ENCODE measurements around the gene KLF6. TPM values are rescaled to one million over a fixed set of nuclear protein-coding genes. Genes with fewer than 3 reads are reported as not detected.

Gene KLF6
- total and polyA plus RNA-seq, 2 donors (not counting 3 experiments of a cell fraction or from before 2014, with no cell fraction given) = 183 to 307 TPM

GRCh38 chr10:3772361-3773171 is 12.4 kb downstream of the KLF6 start:
- CTCF ChIA-PET = interaction anchor here (1.2 kb wide), 3 partner anchors 533 to 580 kb away, joined by 3 to 6 read pairs (median 5); no protein-coding TSS in a partner anchor
- POLR2A ChIA-PET = no interaction called here
- intact Hi-C loops (cut with micrococcal nuclease) = loop anchor here (1.0 kb wide), 1 partner anchor 305 kb away; no protein-coding TSS in a partner anchor

More at GRCh38 chr10:3772361-3773171, 12.4 kb downstream of the KLF6 start:
- H3K9me3 ChIP-seq (replicated peaks; ENCODE audit: control insufficient read depth, insufficient read depth, low read length) = no peaks in the 10 kb centered on the region
- H4K20me1 ChIP-seq (replicated peaks; ENCODE audit: control insufficient read depth, extremely low read depth, insufficient read depth, low read length) = no peaks in the 10 kb centered on the region
- H2AFZ ChIP-seq (ENCODE audit: low read depth, low read length) = no peak overlapping the region
- no peak overlapping the region for H3K4me3 ChIP-seq (replicated peaks in 1 of 3; ENCODE audit: insufficient read depth in 1 of 3, low read depth in 1 of 3, low read length in 3 of 3)
- H3K9ac ChIP-seq (replicated peaks; ENCODE audit: extremely low read depth, insufficient read depth, low read length) = no peak overlapping the region
- no peak overlapping the region for H3K4me2 ChIP-seq (ENCODE audit: insufficient read depth, low read length)
- H3K9me1 ChIP-seq (replicated peaks; ENCODE audit: control insufficient read depth, extremely low read depth, insufficient read depth, low read length) = no peaks in the 10 kb centered on the region
- H3K27me3 ChIP-seq (ENCODE audit: control insufficient read depth in 2 of 2, insufficient read depth in 2 of 2, low read length in 2 of 2) = no peaks in the 10 kb centered on the region
- peaks cover 18% of the 10 kb centered on the region for H3K4me1 ChIP-seq (ENCODE audit: control insufficient read depth, extremely low read depth, insufficient read depth, low read length)
- BruUV-seq (replicated peaks) = no TSS peak
- H3K79me2 ChIP-seq (ENCODE audit: control insufficient read depth, insufficient read depth, low read length) = peaks cover 2% of the 10 kb centered on the region
- FAIRE-seq (no peak), DNase-seq (ENCODE audit: low read depth, low spot score) (peak; percentile 32)
- no peak for TF ChIP-seq MYC (IDR thresholded peaks at IDR 0.05; ENCODE audit: low read depth, low read length)
- no peak for TF ChIP-seq FOS (IDR thresholded peaks at IDR 0.05; ENCODE audit: borderline replicate concordance, insufficient read depth, low read length)
- TF ChIP-seq, protein P1, sequence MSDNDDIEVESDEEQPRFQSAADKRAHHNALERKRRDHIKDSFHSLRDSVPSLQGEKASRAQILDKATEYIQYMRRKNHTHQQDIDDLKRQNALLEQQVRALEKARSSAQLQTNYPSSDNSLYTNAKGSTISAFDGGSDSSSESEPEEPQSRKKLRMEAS (IDR thresholded peaks at IDR 0.05; ENCODE audit: insufficient read depth, insufficient read length) = no peak
- no peak for TF ChIP-seq POLR2AphosphoS5 (IDR thresholded peaks at IDR 0.05; ENCODE audit: insufficient read depth, low read depth, low read length)
- TF ChIP-seq, protein P2, sequence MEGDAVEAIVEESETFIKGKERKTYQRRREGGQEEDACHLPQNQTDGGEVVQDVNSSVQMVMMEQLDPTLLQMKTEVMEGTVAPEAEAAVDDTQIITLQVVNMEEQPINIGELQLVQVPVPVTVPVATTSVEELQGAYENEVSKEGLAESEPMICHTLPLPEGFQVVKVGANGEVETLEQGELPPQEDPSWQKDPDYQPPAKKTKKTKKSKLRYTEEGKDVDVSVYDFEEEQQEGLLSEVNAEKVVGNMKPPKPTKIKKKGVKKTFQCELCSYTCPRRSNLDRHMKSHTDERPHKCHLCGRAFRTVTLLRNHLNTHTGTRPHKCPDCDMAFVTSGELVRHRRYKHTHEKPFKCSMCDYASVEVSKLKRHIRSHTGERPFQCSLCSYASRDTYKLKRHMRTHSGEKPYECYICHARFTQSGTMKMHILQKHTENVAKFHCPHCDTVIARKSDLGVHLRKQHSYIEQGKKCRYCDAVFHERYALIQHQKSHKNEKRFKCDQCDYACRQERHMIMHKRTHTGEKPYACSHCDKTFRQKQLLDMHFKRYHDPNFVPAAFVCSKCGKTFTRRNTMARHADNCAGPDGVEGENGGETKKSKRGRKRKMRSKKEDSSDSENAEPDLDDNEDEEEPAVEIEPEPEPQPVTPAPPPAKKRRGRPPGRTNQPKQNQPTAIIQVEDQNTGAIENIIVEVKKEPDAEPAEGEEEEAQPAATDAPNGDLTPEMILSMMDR (IDR thresholded peaks at IDR 0.05; ENCODE audit: extremely low read depth in 1 of 2, insufficient read depth in 1 of 2, low read depth in 1 of 2, low read length in 2 of 2) = no peak
- TF ChIP-seq POLR2A (IDR thresholded peaks at IDR 0.05; ENCODE audit: low read depth, low read length) = no peak
- TF ChIP-seq GATA2 (IDR thresholded peaks at IDR 0.05; ENCODE audit: insufficient read depth, insufficient read length, low read depth, low read length) = no peak
- TF ChIP-seq JUN (IDR thresholded peaks at IDR 0.05; ENCODE audit: borderline replicate concordance, insufficient read depth, insufficient read length, low read depth) = no peak
- no peak for TF ChIP-seq EZH2 (IDR thresholded peaks at IDR 0.05; ENCODE audit: borderline replicate concordance, low read depth, low read length, severe bottlenecking)
- peaks cover 5 to 8% of the 10 kb centered on the region in 2 experiments for H3K36me3 ChIP-seq (ENCODE audit: control insufficient read depth in 2 of 2, extremely low read depth in 1 of 2, insufficient read depth in 2 of 2, low read length in 2 of 2)
- dilution Hi-C loops (cut with MboI; ENCODE audit: extremely low pct_ligation_motif_present, low sequenced_read_pairs) = no loop called here
- H3K27ac ChIP-seq (ENCODE audit: insufficient read depth, low read depth, low read length) = no peak overlapping the region

Data from endothelial cell of umbilical vein (primary cell).